Measurements from ENCODE around the gene PRSS37.

Gene PRSS37

DNA sequence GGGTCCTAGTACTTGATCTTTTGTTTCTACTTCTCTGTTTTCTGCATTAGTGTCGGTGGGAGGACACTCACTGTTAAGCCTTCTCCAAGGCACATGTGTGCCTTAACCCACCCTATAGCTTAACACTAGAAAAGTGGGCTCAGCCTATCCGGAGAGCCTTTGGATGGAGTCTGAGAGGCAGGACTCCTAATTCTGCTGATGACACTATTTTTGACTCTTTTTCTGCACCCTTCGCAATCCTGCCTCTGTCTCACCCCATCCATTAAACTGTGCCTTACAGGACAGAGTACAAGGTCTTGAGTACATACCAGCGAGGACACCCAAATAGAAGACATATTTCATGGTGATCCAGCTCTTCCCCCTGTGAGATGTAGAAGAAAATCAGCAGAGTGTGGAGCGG lies 577 bp downstream of the PRSS37 start:
- TF ChIP-seq, protein P1, sequence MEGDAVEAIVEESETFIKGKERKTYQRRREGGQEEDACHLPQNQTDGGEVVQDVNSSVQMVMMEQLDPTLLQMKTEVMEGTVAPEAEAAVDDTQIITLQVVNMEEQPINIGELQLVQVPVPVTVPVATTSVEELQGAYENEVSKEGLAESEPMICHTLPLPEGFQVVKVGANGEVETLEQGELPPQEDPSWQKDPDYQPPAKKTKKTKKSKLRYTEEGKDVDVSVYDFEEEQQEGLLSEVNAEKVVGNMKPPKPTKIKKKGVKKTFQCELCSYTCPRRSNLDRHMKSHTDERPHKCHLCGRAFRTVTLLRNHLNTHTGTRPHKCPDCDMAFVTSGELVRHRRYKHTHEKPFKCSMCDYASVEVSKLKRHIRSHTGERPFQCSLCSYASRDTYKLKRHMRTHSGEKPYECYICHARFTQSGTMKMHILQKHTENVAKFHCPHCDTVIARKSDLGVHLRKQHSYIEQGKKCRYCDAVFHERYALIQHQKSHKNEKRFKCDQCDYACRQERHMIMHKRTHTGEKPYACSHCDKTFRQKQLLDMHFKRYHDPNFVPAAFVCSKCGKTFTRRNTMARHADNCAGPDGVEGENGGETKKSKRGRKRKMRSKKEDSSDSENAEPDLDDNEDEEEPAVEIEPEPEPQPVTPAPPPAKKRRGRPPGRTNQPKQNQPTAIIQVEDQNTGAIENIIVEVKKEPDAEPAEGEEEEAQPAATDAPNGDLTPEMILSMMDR (IDR thresholded peaks at IDR 0.05; ENCODE audit: low read length) = no peak
- TF ChIP-seq EZH2 (optimal IDR thresholded peaks at IDR 0.05; ENCODE audit: low read depth, low read length) = no peak
- no peak for TF ChIP-seq EZH2phosphoT487 (IDR thresholded peaks at IDR 0.05; ENCODE audit: low read length)
- H3K9me2 ChIP-seq (replicated peaks; ENCODE audit: insufficient read depth, low read length) = no peaks in the 10 kb centered on the region

DNA sequence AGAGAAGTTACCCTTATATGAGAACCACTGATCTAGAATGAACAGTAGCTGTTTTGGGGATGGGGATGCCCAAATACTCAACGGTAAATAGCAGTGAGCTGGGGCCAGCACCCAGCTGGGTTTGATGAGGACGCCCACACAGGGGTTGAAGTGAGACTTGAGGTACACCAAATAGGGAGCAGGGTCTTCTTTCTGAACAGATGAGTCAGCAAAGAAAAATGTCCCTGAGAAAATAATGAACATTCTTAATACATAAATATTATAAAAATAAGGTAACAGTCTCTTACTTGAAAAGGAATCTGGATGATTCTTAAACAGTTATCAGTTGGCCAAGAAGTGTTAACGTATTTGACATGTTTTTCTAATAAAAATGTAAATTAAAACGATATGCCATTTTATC lies 2.0 kb downstream of the PRSS37 start:
- H3K79me2 ChIP-seq (ENCODE audit: low read length) = no peaks in the 10 kb centered on the region
- H3K9me2 ChIP-seq (replicated peaks; ENCODE audit: insufficient read depth, low read length) = no peaks in the 10 kb centered on the region
- no peak overlapping the region for H3K4me2 ChIP-seq (ENCODE audit: low read depth, low read length)
- no peaks in the 10 kb centered on the region for H3K4me1 ChIP-seq (ENCODE audit: low read length)
- no peak for DNase-seq
- no peak for TF ChIP-seq EZH2phosphoT487 (IDR thresholded peaks at IDR 0.05; ENCODE audit: low read length)
- TF ChIP-seq, protein P1 (IDR thresholded peaks at IDR 0.05; ENCODE audit: low read length) = no peak
- TF ChIP-seq EZH2 (optimal IDR thresholded peaks at IDR 0.05; ENCODE audit: low read depth, low read length) = no peak
- H3K27ac ChIP-seq (ENCODE audit: low read length) = no peak overlapping the region
- no peak overlapping the region for H2AFZ ChIP-seq (ENCODE audit: low read length)
- H4K20me1 ChIP-seq (ENCODE audit: insufficient read depth, low read length) = no peaks in the 10 kb centered on the region
- H3K27me3 ChIP-seq (replicated peaks; ENCODE audit: insufficient read depth, low read length) = no peaks in the 10 kb centered on the region
- no peaks in the 10 kb centered on the region for H3K36me3 ChIP-seq (replicated peaks; ENCODE audit: insufficient read depth, low read length)
- no peak overlapping the region for H3K4me3 ChIP-seq (ENCODE audit: low read length)
- H3K9me3 ChIP-seq (replicated peaks; ENCODE audit: insufficient read depth, low read length) = no peaks in the 10 kb centered on the region
- no peaks in the 10 kb centered on the region for H3F3A ChIP-seq (ENCODE audit: insufficient read depth, low read length)
- H3K9ac ChIP-seq (ENCODE audit: low read length) = no peak overlapping the region

More for the DNA sequence above, 577 bp downstream of the PRSS37 start:
- Histone ChIP-seq H4K20me1 (ENCODE audit: insufficient read depth, low read length) (no peaks in the 10 kb centered on the region), H3K4me1 (ENCODE audit: low read length) (no peaks in the 10 kb centered on the region), H3K79me2 (ENCODE audit: low read length) (no peaks in the 10 kb centered on the region), H3K9ac (ENCODE audit: low read length) (no peak overlapping the region), H3F3A (ENCODE audit: insufficient read depth, low read length) (no peaks in the 10 kb centered on the region), H3K9me3 (replicated peaks; ENCODE audit: insufficient read depth, low read length) (no peaks in the 10 kb centered on the region), H3K36me3 (replicated peaks; ENCODE audit: insufficient read depth, low read length) (no peaks in the 10 kb centered on the region), H3K4me2 (ENCODE audit: low read depth, low read length) (no peak overlapping the region), H3K4me3 (ENCODE audit: low read length) (no peak overlapping the region), H3K27me3 (replicated peaks; ENCODE audit: insufficient read depth, low read length) (no peaks in the 10 kb centered on the region), H3K27ac (ENCODE audit: low read length) (no peak overlapping the region), H2AFZ (ENCODE audit: low read length) (no peak overlapping the region)
- no peak for DNase-seq

DNA sequence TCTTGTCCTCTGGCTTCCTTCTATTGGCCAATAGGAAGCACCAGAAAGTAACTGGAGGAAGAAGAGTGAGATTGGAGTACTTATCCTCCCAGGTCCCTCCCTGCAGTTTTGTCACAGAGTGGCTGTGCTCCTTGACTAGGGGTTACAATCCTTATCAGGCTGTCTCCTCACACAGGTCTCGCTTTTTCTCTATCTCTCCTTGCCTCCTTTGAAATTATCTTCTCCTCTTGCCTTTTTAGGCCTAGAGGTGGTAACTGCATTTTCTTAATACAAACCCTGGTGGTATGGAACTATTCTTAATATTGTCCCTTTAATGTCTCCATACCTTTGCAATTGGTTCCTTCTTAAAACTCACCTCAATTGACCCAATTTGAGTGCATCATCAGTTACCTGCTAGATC lies 2.7 kb downstream of the PRSS37 start:
- Histone ChIP-seq H3K9me2 (replicated peaks; ENCODE audit: insufficient read depth, low read length) (no peaks in the 10 kb centered on the region), H3K27ac (ENCODE audit: low read length) (no peak overlapping the region), H3K79me2 (ENCODE audit: low read length) (no peaks in the 10 kb centered on the region), H3K36me3 (replicated peaks; ENCODE audit: insufficient read depth, low read length) (no peaks in the 10 kb centered on the region), H4K20me1 (ENCODE audit: insufficient read depth, low read length) (no peaks in the 10 kb centered on the region), H3K27me3 (replicated peaks; ENCODE audit: insufficient read depth, low read length) (no peaks in the 10 kb centered on the region), H3K4me3 (ENCODE audit: low read length) (no peak overlapping the region), H2AFZ (ENCODE audit: low read length) (no peak overlapping the region), H3K4me1 (ENCODE audit: low read length) (no peaks in the 10 kb centered on the region), H3K9ac (ENCODE audit: low read length) (no peak overlapping the region), H3K9me3 (replicated peaks; ENCODE audit: insufficient read depth, low read length) (no peaks in the 10 kb centered on the region), H3F3A (ENCODE audit: insufficient read depth, low read length) (no peaks in the 10 kb centered on the region), H3K4me2 (ENCODE audit: low read depth, low read length) (no peak overlapping the region)
- DNase-seq = no peak
- no peak for TF ChIP-seq EZH2 (optimal IDR thresholded peaks at IDR 0.05; ENCODE audit: low read depth, low read length)
- no peak for TF ChIP-seq EZH2phosphoT487 (IDR thresholded peaks at IDR 0.05; ENCODE audit: low read length)
- TF ChIP-seq, protein P1 (IDR thresholded peaks at IDR 0.05; ENCODE audit: low read length) = no peak
